Small intestine (tissue), 7 donors: ENCODE results near the gene DDB1. TPM values are rescaled to one million over a fixed set of nuclear protein-coding genes. Genes with fewer than 3 reads are reported as not detected.
"Not testable (repeated sequence)": the region's sequence is repeated elsewhere in the genome, so short reads cannot be mapped to it uniquely, and the experiment has no call there.

Experiments
- DNase-seq, 2 donors: peaks; one replicate each; pipeline versions ENCODE4 v3.0.0 to v3.0.0-alpha.2; 2013
- FAIRE-seq: peaks from 2 replicates; lab custom pipeline; 2012; peaks lifted over from hg19 to GRCh38; lab: Jason Lieb, UNC
- H3K27ac ChIP-seq, 3 donors: one replicate each; pipeline ENCODE4 v1.5.1; 2013; ENCODE audit warnings: low read length in 2 of 3, mild to moderate bottlenecking in 2 of 3, control low read depth in 1 of 3, inconsistent platforms in 1 of 3, low read depth in 1 of 3, moderate library complexity in 1 of 3
- H3K27me3 ChIP-seq, 3 donors: one replicate each; pipeline ENCODE4 v1.6.1; 2013; ENCODE audit warnings: low read length in 3 of 3, inconsistent platforms in 1 of 3; ENCODE audit not compliant: control insufficient read depth in 3 of 3, insufficient read depth in 3 of 3
- H3K36me3 ChIP-seq, 3 donors: one replicate each; pipeline ENCODE4 v1.6.1; 2013; ENCODE audit warnings: low read length in 3 of 3, inconsistent platforms in 1 of 3, low read depth in 1 of 3, mild to moderate bottlenecking in 1 of 3, moderate library complexity in 1 of 3; ENCODE audit not compliant: control insufficient read depth in 3 of 3, insufficient read depth in 2 of 3
- H3K4me1 ChIP-seq, 3 donors: one replicate each; pipeline ENCODE4 v1.6.1; 2013; ENCODE audit warnings: low read length in 2 of 3, inconsistent platforms in 1 of 3, low read depth in 1 of 3, mild to moderate bottlenecking in 1 of 3, moderate library complexity in 1 of 3; ENCODE audit not compliant: control insufficient read depth in 3 of 3, insufficient read depth in 2 of 3
- H3K4me3 ChIP-seq, 3 donors: one replicate each; pipeline ENCODE4 v1.5.1; 2013; ENCODE audit warnings: low read length in 3 of 3, control low read depth in 1 of 3, inconsistent platforms in 1 of 3, low read depth in 1 of 3, mild to moderate bottlenecking in 1 of 3, moderate library complexity in 1 of 3
- H3K9me3 ChIP-seq, 2 donors: one replicate each; pipeline ENCODE4 v1.6.1; 2013; ENCODE audit warnings: low read depth in 1 of 2, low read length in 1 of 2; ENCODE audit not compliant: control insufficient read depth in 2 of 2, insufficient read depth in 1 of 2
- WGBS, 3 donors: extraction: QIAGEN DNeasy Blood & Tissue Kit; methylation state at CpG; one replicate each; pipeline ENCODE4 v1.1.7; 2013; 5-methylcytosine and 5-hydroxymethylcytosine counted together
- polyA plus RNA-seq, 4 donors: library from polyadenylated mRNA; stranded (reverse) in 3 of 4; unstranded in 1 of 4; fragments of 200-250 nt in 3 of 4; fragments of 120-200 nt in 1 of 4; gene quantifications; one replicate each; pipeline versions ENCODE4 v1.2.1 to v1.2.3, GENCODE V29; 2013
- donor health status: healthy with polysubstance abuse.
- donor health status: control.
- donor health status: control.
- donor health status: Bipolar disorder and iron deficiency.
- donor health status: healthy.

DDB1 gene
- polyA plus RNA-seq, 4 donors = 137 to 165 (median 153) TPM

DNA sequence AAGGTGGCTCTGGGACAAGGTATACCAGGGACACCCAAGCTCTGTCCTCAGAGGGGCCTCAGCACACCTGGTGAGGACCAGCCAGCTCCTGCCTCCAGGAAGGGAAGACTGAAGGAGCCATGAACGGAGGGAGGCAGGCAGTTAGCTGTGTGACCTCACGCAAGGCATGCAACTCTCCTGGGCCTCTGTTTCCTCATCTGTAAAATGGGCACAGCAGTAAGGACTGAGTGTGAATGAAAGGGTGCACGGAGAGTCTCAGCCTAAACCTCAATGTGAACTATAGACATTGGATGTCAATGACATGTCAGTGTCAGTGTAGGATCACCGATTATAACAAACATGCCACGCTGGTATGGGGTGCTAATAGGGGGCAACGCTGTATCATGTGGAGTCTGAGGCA, 73.5 kb downstream of the DDB1 start:
- 91 to 94% (median 94%) methylated on average over 6 of the region's 6 CpGs for WGBS, 3 donors
- DNase-seq = no peak
- no peaks in the 10 kb centered on the region for H3K9me3 ChIP-seq
- H3K4me3 ChIP-seq = no peak overlapping the region
- H3K36me3 ChIP-seq = peaks cover 0 to 15% (median 0%) of the 10 kb centered on the region in 3 donors
- no peak overlapping the region for H3K27ac ChIP-seq
- H3K27me3 ChIP-seq = no peaks in the 10 kb centered on the region
- peaks cover 0 to under 1% (median 0%) of the 10 kb centered on the region in 3 donors for H3K4me1 ChIP-seq
- FAIRE-seq = no peak

GRCh38 chr11:61258546-61258945, 74.4 kb downstream of the DDB1 start:
- no peak for FAIRE-seq
- WGBS, 3 donors = 81 to 87% (median 86%) methylated on average over 8 to 9 of the region's 9 CpGs
- no peaks in the 10 kb centered on the region for H3K4me1 ChIP-seq

GRCh38 chr11:61256710-61257482, 76.0 kb downstream of the DDB1 start:
- no peak for FAIRE-seq
- Histone ChIP-seq H3K27me3 (no peaks in the 10 kb centered on the region), H3K4me3 (no peak overlapping the region), H3K27ac (no peak overlapping the region), H3K4me1 (no peaks in the 10 kb centered on the region), H3K36me3 (peaks cover 0 to 11% (median 0%) of the 10 kb centered on the region in 3 donors), H3K9me3 (no peaks in the 10 kb centered on the region)
- no peak for DNase-seq
- 90 to 95% (median 93%) methylated on average over 17 to 18 of the region's 18 CpGs for WGBS, 3 donors

More at GRCh38 chr11:61258546-61258945, 74.4 kb downstream of the DDB1 start:
- no peak for DNase-seq
- Histone ChIP-seq H3K9me3 (no peaks in the 10 kb centered on the region), H3K4me3 (no peak overlapping the region), H3K27me3 (no peaks in the 10 kb centered on the region), H3K27ac (no peak overlapping the region), H3K36me3 (peaks cover 0 to 14% (median 0%) of the 10 kb centered on the region in 3 donors)

DNA sequence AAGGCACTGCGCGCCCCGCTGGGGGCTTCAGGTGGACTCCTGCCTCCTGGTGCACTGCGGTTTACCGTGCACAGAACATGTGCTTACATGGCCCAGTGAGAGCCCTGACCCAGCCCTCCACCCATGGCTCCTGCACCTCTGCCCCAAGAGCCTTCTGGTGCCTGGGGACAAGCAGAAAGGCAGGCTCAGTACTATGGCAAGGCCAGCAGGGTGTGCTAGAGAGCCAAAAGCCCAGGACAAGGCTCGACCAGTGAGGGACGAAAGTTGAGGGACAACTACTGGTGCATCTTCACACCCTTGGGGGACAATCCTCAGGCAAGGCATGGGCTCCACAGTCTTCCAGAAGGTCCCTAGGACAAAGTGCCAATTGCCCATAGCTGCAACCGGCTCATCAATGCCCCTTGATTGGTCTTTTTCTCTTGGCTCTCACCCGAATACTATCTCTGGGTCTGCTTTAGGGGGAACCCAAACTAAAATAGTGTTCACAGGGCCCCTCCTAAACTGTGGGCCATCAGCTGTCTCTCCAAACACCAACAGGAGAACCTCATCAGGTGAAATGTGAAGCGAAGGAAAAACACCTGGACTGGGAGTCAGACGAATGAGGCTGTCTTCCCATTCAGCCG, 78.4 kb downstream of the DDB1 start:
- Histone ChIP-seq H3K4me1 (no peaks in the 10 kb centered on the region), H3K4me3 (no peak overlapping the region), H3K27ac (no peak overlapping the region), H3K36me3 (peaks cover 0 to 11% (median 0%) of the 10 kb centered on the region in 3 donors), H3K27me3 (no peaks in the 10 kb centered on the region), H3K9me3 (no peaks in the 10 kb centered on the region)
- WGBS, 3 donors = 54 to 56% (median 55%) methylated on average over 12 of the region's 12 CpGs
- FAIRE-seq (no peak), DNase-seq (peak; percentile 73 to 75)

DNA sequence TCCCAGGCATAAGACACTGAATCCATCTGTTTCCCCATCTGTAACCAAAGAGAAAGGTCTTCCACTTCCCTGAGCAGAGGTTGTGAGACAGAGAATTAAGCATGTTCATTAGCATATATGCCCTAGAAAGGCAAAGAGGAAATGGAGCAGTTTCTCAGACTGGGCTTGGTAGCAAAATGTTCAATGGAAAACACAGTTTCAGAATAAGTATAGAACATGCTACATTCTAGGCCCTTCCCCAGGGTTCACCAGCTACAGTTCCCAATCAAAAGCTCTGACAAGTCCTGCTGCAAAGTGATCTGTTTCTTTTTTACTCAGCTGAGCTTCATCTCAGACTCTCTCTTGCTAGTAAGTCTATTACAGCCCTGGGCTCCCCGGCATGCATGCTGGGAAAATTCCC, 80.6 kb downstream of the DDB1 start:
- H3K9me3 ChIP-seq, H3K27me3 ChIP-seq, DNase-seq, H3K4me3 ChIP-seq, H3K36me3 ChIP-seq, H3K4me1 ChIP-seq, FAIRE-seq, H3K27ac ChIP-seq: not testable (repeated sequence)
- WGBS, 3 donors = 29 to 67% (median 67%) methylated on average over 1 of the region's 1 CpG

- 71 to 83% (median 77%) methylated on average over 19 to 20 of the region's 20 CpGs for WGBS, 3 donors
- not testable (repeated sequence) for FAIRE-seq, H3K36me3 ChIP-seq, H3K4me3 ChIP-seq, H3K4me1 ChIP-seq, DNase-seq, H3K9me3 ChIP-seq, H3K27me3 ChIP-seq, H3K27ac ChIP-seq
Measured at GRCh38 chr11:61250796-61251765, 81.8 kb downstream of the DDB1 start.
